GM18507 (cell line): ENCODE measurements around the gene ENPP1.

ENCODE experiments used
- DNase-seq: peaks from one replicate; pipeline ENCODE4 v3.0.0; 2011; ENCODE audit warnings: low read depth; ENCODE audit not compliant: insufficient read length; ENCODE audit errors: extremely low spot score
- FAIRE-seq: peaks from 2 replicates; lab custom pipeline; 2011; peaks lifted over from hg19 to GRCh38; lab: Jason Lieb, UNC

The ENPP1 gene

GRCh38 chr6:131807644-131808459 is at the start of gene ENPP1:
ENPP1 (plus strand) TSS chr6:131808020; CDS start chr6:131808036, 16 bp downstream.
- DNase-seq (no peak), FAIRE-seq (no peak)

- FAIRE-seq (no peak), DNase-seq (no peak)
These were observed 48.9 kb upstream of the ENPP1 start for GRCh38 chr6:131758920-131759319.

- no peak for DNase-seq
These were observed 46.6 kb upstream of the ENPP1 start for GRCh38 chr6:131761060-131761761.

GRCh38 chr6:131761762-131762067 is 46.1 kb upstream of the ENPP1 start:
- FAIRE-seq (no peak), DNase-seq (no peak)

More at GRCh38 chr6:131761060-131761761, 46.6 kb upstream of the ENPP1 start:
- FAIRE-seq, result no peak

GRCh38 chr6:131762984-131763383 is 44.8 kb upstream of the ENPP1 start:
- FAIRE-seq (no peak), DNase-seq (no peak)

DNA sequence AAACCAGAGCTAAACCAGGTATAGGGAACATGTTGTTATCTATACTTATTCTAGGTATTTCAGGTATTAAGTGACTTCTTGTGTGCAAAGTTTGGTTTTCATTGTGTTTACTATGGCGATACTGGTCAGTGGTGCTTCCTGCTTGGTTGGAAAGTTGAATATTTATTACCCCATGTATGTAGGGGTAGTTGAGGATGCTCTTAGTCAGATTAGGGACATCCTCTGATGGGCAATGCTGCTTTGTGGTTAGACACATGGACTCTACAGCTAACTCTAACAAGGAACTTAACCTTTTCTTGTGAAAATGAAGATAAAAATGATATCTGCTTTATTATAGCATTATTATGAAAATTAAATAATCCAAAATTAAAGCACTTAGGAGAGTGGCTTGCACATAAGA is 44.1 kb upstream of the ENPP1 start:
- FAIRE-seq, result no peak
- no peak for DNase-seq

DNA sequence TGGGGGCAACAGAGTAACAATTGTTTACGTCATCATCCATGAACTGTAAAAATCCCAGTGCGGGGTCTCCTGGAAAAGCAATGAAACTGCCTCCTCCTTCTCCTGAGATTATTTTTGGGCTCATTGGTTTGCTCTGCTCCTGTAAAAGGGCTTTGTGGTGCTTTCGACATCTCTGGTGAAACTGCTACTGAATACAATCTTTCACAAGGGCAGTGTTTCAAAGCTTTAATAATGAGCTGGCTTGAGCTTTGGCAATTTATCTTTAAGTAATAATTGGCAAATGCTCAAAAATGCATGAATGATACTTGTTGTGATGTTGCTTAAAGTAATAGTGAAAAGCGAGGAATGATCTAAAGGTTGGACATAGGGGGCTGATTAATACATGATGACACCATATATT is 43.5 kb upstream of the ENPP1 start:
- FAIRE-seq, result no peak
- DNase-seq, result no peak

DNA sequence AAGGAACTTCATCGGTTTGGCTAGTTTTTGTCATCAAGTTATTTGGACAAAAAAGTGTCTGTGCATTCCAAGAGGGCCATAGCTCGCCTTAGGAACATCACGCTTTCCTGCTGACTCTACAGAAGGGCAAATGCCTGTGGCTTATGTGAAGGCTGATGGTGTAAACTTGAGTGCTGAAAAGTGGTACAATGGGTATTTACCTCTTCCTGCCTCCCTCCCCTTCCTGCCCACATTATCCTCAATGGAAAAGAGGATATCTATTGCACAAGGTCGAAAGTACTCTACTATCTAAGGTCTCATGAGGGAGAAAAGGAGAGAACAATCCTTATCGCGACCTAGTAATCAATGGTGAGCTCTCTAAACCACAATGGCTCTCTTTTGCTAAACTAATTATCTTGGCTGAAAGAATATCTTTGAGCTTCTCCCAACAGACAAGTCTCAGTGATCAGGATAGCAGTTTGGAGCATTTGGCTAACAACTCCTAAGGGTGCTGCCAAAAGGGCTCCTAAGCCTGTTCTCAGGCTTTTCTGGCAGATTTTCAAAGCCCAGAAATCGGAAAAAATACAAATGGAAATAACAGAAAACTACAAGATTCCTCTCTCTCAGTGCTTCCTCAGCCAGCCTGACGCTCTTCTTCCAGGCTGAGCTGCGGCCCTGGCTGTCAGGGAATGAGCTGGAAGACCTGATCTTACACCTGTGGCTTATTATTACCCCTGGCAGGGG is 42.6 kb upstream of the ENPP1 start:
- FAIRE-seq (no peak), DNase-seq (no peak)

- FAIRE-seq (no peak), DNase-seq (no peak)
These were observed 42.0 kb upstream of the ENPP1 start for GRCh38 chr6:131765804-131766135.

DNA sequence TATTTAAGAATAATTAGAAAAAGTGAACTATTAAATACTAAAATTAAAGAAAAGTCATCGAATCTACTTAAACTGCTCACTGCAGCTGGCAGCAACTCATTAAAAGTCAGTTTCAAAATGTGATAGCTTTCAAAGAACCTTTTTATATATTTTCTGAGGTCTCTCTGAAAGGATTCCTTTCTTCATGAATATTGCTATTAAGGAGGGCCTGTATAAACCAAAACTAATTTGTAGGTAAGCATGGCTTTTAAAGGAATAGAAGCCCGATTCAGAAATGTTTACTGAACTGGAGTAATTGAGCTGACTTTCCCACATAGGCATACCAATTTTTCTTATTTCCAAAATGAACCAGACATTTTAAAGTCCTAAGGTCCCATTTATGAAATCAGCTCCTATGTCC is 41.2 kb upstream of the ENPP1 start:
- FAIRE-seq, result no peak
- DNase-seq, result no peak

GRCh38 chr6:131768964-131769363 is 38.9 kb upstream of the ENPP1 start:
- DNase-seq (no peak), FAIRE-seq (no peak)

GRCh38 chr6:131769385-131770141 is 38.3 kb upstream of the ENPP1 start:
- DNase-seq (no peak), FAIRE-seq (no peak)

GRCh38 chr6:131770776-131771175 is 37.0 kb upstream of the ENPP1 start:
- no peak for DNase-seq
- FAIRE-seq, result no peak

DNA sequence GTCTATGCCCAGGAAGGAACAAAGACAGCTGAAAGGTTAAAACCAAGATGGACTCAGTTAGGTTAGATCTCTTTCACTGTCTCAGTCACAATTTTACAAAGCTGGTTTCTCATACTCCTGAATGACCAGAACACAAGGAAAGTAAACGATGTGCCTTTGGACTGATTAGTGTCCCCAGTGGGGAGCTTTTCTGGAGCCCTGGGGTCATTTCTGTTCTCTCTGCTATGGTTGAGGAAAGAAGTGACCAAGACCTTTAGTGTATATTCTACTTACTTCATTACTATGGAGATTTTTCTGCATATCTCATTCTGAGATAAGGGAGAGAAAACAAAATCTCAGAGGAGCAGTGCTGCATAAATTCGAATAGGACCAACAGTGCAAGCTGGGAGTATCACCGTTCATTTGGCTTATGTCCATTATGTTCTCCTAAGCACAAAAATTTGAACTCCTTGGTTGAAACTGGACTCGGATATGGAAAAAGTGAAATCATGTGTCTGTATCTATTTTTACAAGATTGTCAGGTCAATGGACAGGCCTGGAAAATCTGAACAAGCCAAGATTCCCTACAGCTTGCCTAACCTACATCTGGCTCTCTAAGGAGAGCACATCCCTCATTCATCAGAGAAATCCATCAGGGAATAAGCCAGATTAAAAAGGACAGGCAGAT is 34.4 kb upstream of the ENPP1 start:
- FAIRE-seq, result no peak
- no peak for DNase-seq

DNA sequence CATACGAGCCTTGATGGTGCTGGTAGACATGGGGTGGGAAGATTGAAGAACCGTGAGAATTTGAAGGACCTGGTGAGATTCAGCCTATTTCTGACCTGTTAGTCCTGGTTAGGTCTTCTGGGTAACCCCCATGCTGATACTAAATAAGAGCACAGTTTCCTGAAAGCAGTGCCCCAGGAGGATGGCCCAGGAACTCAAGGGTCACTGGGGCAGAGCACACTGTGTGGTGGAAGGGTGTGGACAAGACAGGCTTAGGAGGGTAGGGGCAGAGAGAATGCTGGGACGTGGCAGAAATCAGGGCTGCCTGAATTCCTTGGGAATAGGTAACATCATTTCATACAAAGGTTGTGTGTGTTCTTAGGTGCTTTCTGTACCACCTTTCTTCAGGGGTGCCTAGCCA is 31.9 kb upstream of the ENPP1 start:
- FAIRE-seq, result no peak
- no peak for DNase-seq

GRCh38 chr6:131776985-131777384 is 30.8 kb upstream of the ENPP1 start:
- DNase-seq (no peak), FAIRE-seq (no peak)

- DNase-seq, result no peak
- no peak for FAIRE-seq
These were observed 29.7 kb upstream of the ENPP1 start for GRCh38 chr6:131778169-131778568.

GRCh38 chr6:131779304-131779703 is 28.5 kb upstream of the ENPP1 start:
- no peak for FAIRE-seq
- DNase-seq, result no peak

- no peak for FAIRE-seq
- no peak for DNase-seq
These were observed 27.2 kb upstream of the ENPP1 start for GRCh38 chr6:131780600-131780999.
